ENCODE data around the gene SAMMSON. TPM values are rescaled to one million over a fixed set of nuclear protein-coding genes. Genes with fewer than 3 reads are reported as not detected.

Gene SAMMSON
- total RNA-seq, 1 donor from 2014 or later: not detected

DNA sequence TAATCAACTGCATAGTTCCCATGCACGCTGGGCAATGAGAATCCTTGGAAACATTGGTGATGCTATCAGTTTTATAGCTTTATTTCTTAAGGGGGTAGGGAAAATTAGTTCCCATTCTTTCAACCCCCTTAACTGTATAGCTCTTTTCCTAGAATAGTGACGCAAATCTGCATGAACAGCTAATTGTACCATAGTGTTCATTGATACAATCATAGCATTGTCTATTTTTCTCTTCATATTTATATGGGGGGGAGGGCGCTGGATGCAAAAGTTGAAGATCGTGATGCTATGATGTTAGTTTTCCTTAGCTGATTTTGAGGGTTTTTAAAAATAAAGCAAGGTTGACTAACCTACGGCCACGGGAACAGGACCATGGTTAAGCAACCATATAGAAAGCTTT is 32.4 kb upstream of the SAMMSON start:
- H3K27me3 ChIP-seq (ENCODE audit: control insufficient read depth, insufficient read depth, low read length): no peaks in the 10 kb centered on the region
- H3K4me3 ChIP-seq (ENCODE audit: low read depth, low read length): no peak overlapping the region
- DNase-seq (ENCODE audit: low read depth): no peak
- TF ChIP-seq, protein P1, sequence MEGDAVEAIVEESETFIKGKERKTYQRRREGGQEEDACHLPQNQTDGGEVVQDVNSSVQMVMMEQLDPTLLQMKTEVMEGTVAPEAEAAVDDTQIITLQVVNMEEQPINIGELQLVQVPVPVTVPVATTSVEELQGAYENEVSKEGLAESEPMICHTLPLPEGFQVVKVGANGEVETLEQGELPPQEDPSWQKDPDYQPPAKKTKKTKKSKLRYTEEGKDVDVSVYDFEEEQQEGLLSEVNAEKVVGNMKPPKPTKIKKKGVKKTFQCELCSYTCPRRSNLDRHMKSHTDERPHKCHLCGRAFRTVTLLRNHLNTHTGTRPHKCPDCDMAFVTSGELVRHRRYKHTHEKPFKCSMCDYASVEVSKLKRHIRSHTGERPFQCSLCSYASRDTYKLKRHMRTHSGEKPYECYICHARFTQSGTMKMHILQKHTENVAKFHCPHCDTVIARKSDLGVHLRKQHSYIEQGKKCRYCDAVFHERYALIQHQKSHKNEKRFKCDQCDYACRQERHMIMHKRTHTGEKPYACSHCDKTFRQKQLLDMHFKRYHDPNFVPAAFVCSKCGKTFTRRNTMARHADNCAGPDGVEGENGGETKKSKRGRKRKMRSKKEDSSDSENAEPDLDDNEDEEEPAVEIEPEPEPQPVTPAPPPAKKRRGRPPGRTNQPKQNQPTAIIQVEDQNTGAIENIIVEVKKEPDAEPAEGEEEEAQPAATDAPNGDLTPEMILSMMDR (IDR thresholded peaks at IDR 0.05; ENCODE audit: insufficient read depth, low read length, poor library complexity, severe bottlenecking): no peak
- H3K36me3 ChIP-seq (ENCODE audit: control insufficient read depth, insufficient read depth, low read length): peaks cover 4% of the 10 kb centered on the region

DNA sequence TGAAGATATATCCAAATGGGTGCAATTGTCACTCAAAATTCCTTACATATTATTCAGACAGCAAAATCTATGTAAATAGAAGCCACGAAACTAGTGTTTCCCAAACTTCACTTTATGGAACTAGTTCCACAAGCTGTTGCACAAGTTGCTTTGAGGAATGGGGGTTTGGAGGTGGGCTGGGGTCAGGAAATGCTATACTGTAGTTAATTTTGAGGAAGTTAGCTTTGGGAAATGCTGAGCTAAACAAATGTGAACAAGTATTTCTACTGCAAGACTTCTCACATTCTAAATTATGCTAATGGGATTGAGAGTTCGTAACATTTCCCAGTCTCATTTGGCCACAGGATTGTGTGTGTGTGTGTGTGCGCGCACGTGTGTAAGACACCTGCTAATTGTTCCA is 28.7 kb upstream of the SAMMSON start:
- TF ChIP-seq, protein P1 (IDR thresholded peaks at IDR 0.05; ENCODE audit: insufficient read depth, low read length, poor library complexity, severe bottlenecking): no peak

DNA sequence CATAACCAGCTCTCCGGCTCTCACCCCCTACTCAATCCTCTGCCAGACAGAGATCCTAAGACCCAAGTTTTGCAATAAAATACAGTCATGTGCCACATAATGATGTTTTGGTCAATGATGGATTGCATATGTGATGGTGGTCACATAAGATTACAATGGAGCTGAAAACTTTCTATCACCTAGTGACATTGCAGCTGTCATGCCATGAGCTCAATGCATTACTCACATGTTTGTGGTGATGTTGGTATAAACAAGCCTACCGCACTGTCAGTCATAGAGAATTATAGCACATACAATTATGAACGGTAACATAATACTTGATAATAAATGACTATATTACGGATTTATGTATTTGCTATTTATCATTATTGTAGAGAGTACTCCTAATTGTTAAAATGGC is 26.9 kb upstream of the SAMMSON start:
- Histone ChIP-seq H3K36me3 (ENCODE audit: control insufficient read depth, insufficient read depth, low read length) (no peaks in the 10 kb centered on the region), H3K27me3 (ENCODE audit: control insufficient read depth, insufficient read depth, low read length) (no peaks in the 10 kb centered on the region), H3K4me3 (ENCODE audit: low read depth, low read length) (no peak overlapping the region)
- DNase-seq (ENCODE audit: low read depth): no peak
- TF ChIP-seq, protein P1 (IDR thresholded peaks at IDR 0.05; ENCODE audit: insufficient read depth, low read length, poor library complexity, severe bottlenecking): no peak

More for the DNA sequence above, 28.7 kb upstream of the SAMMSON start:
- no peak overlapping the region for H3K4me3 ChIP-seq (ENCODE audit: low read depth, low read length)
- H3K27me3 ChIP-seq (ENCODE audit: control insufficient read depth, insufficient read depth, low read length): no peaks in the 10 kb centered on the region
- no peak for DNase-seq (ENCODE audit: low read depth)
- H3K36me3 ChIP-seq (ENCODE audit: control insufficient read depth, insufficient read depth, low read length): no peaks in the 10 kb centered on the region

DNA sequence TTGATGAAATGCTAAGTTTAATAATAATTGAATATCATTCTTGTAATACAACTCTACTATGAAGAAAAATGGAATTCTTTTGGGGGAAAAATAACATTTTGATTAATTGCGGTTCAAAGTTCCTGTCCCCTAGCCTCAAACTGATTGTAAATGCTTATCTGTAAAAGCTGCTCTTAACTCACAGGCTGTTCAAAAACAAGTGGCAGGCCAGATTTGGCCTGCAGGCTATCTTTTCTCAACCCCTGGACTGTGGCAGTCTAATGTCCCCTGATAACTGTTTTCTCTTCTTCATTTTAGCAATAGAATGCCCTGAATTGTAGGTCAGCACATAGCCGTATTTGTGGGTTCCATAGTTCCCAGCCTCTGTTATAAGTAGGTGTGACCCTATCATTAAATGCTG is 23.5 kb upstream of the SAMMSON start:
- Histone ChIP-seq H3K4me3 (ENCODE audit: low read depth, low read length) (no peak overlapping the region), H3K27me3 (ENCODE audit: control insufficient read depth, insufficient read depth, low read length) (no peaks in the 10 kb centered on the region), H3K36me3 (ENCODE audit: control insufficient read depth, insufficient read depth, low read length) (no peaks in the 10 kb centered on the region)
- TF ChIP-seq, protein P1 (IDR thresholded peaks at IDR 0.05; ENCODE audit: insufficient read depth, low read length, poor library complexity, severe bottlenecking): no peak
- no peak for DNase-seq (ENCODE audit: low read depth)

DNA sequence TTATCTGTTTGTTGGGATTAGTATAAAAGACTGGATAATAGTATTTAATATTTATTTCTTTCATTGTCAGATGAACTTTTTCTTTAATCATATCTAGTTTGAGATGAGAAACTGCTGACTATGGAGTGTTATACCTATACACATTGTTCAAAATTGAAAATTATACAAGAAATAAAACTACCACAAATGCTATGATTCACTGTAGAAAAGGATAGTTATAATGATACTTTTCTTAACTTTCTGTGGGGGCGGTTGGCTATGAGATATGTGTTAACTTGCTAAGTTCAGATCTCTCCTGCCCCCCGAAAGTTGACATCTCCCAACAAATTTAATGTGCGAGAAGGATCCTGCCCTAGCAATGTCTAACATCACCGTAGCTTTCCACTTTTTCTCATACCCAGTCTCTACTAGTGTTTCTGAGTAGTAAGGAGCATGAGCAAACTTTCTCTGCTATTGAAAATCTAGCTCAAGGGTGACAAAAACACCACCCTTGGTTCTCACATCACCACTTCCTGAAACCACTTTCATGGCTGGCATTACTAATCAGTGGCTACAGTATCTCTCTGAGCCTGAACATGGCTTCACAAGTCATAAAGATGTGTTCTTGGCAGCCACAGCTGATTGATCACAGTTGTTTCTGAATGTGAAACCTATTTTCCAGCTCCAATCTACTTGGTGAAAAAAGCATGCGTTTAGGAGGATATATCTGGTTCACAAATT is 15.8 kb upstream of the SAMMSON start:
- DNase-seq (ENCODE audit: low read depth): peak; percentile 23
- TF ChIP-seq, protein P1 (IDR thresholded peaks at IDR 0.05; ENCODE audit: insufficient read depth, low read length, poor library complexity, severe bottlenecking): no peak

DNA sequence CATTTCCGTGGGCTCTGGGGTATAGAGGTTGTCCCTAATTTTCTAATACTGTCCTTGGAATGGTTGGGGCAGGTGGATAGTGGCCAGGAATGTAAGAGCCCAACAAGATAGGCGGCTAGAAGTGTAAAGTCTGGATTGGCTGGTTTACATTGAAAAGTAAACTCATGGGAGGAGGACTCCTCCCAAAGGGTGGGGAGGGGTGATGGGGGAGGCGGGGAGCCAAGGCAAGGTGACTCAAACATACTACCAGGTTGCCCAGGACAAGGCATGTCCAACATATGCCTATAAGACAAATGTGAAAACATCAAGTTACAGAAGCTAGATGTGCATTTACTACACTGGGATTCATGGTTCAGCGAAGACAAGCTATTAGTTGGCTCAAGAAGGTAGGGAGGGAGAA is 14.3 kb upstream of the SAMMSON start:
- DNase-seq (ENCODE audit: low read depth): no peak
- Histone ChIP-seq H3K27me3 (ENCODE audit: control insufficient read depth, insufficient read depth, low read length) (no peaks in the 10 kb centered on the region), H3K36me3 (ENCODE audit: control insufficient read depth, insufficient read depth, low read length) (no peaks in the 10 kb centered on the region), H3K4me3 (ENCODE audit: low read depth, low read length) (no peak overlapping the region)
- TF ChIP-seq, protein P1 (IDR thresholded peaks at IDR 0.05; ENCODE audit: insufficient read depth, low read length, poor library complexity, severe bottlenecking): no peak

More for the DNA sequence above, 15.8 kb upstream of the SAMMSON start:
- Histone ChIP-seq H3K4me3 (ENCODE audit: low read depth, low read length) (no peak overlapping the region), H3K36me3 (ENCODE audit: control insufficient read depth, insufficient read depth, low read length) (no peaks in the 10 kb centered on the region), H3K27me3 (ENCODE audit: control insufficient read depth, insufficient read depth, low read length) (no peaks in the 10 kb centered on the region)

All from kidney epithelial cell (primary cell).